Measurements from ENCODE around the gene SDC1.

The SDC1 gene

DNA sequence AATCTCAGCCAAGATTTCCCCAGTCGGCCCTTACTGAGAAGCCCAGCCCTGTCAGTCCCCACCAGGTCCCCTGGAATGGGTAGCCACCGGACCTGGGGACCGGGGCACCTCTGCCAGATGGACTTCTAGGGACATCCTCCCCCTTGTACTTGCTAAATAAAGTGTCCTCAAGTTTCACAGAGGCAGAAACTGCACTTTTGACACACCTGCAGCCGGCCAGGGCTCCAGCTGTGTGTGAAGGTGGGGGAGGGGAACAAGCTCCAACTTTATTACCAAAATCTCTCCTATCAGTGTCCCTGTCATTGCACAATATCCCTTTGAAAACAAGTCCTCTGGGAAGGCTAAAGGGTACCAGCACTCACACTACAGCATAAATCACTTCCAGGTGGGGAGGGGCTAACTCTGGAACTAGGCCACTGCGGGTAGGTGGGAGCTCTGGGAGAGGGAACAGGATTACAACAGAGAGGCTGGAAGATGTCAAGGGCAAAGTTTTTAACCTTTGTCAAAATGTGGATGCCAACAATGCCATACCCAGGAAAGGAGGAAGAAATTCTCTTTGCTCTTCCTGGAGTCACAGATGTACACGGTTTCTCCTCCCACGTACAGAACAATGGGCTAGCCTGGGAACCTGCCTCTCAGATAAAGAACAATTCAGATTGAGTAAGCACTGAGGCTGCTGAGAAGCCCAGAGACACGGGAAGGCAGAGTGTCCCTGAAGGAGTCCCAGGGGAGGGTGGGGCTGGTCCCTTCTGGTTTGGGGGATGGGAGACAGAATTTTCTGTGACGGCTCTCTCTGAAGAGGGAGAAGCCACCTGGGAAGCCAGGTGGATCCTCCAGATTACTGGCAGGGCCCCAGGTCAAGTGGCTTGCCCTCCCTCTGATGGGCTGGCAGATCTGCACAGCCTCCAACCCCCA, 11.0 kb downstream of the SDC1 start:
- peak in 1 of 2 experiments; percentile 7 for DNase-seq

DNA sequence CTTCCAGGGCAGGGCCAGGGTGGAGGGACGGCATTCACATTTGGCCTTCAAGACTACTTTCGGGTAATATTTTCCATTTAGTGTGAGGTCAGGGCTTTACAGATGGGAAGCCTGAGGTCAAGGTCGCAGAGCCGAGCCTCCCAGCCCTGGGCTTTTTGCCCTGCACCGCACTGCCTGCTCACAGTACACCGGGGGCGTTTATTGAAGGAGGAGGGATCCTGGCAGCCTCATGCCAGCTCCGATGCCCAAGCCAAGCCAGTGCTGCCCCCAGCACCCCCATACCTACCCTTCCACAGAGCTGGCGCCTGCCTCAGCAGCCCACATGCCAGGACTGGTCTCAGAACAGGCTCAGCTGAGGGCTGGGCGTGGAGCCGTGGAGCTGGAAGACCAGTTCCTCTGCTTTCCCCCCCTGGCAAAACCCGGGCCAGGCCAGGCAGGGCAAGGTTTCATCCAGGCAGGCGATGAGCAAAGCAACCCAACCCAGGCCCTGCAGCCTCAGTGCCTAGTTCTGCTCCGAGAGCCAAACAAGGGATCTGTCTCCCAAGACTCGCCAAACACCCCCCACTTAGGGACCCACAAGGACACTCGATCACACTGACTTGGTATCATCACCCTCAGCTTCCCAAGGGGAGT, 11.9 kb downstream of the SDC1 start:
- DNase-seq, result no peak

GRCh38 chr2:20212459-20212870, 12.5 kb downstream of the SDC1 start:
- no peak for DNase-seq

GRCh38 chr2:20211860-20212458, 13.0 kb downstream of the SDC1 start:
- no peak for DNase-seq

DNA sequence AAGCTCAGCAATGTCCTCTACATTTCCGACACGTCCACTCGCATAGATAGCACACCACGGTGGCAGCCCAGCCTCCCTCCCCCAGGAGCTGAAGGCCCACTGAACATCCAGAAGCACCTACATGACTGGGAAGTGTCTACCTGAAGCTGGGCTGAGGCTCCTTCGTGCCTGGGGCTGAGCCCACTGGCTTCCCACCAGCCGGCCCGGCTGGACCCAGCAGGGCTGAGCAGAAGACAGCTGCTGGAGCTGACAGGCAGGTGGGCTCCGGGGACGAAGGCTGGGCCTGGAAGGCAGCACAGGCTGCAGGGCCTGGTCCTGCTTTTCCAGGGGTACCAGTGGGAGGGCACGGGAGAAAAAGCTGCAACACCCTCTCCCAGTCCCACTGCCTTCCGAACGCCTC, 13.5 kb downstream of the SDC1 start:
- DNase-seq, result no peak

- DNase-seq, result no peak
These were observed 14.5 kb downstream of the SDC1 start for GRCh38 chr2:20210462-20210861.

GRCh38 chr2:20209373-20210109, 15.4 kb downstream of the SDC1 start:
- no peak for DNase-seq

- DNase-seq, result no peak
These were observed 16.5 kb downstream of the SDC1 start for GRCh38 chr2:20208476-20208859.

GRCh38 chr2:20207051-20207450, 17.9 kb downstream of the SDC1 start:
- no peak for DNase-seq

DNA sequence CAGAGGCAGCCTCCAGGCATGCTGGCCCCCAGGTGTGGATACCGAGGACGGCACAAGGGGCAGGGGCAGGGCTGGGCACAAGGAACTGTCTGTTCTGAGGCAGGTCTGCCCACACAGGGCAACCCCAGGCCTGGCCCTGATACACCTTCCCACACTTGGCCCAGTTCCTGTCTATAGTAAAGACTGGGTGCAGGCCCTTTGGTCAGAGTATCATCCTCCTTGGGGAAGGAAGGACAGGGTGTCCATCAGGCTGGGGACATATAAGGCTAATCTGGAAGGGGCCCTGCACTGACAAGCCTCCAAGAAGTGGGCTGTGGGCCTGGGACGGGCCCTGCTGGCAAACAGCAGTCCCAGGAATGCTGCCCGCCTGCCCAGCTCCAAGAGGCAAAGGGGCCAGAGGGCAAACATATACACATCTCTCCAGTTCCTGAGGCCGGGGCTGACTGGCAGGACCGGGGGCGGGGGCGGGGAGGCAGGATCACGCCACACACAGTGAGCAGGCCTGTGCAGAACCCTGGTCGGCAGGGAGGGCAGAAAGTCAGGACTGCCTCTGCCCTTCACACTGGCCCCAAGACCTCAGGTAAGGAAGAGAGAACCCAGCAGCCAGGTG, 18.9 kb downstream of the SDC1 start:
- no peak for DNase-seq

DNA sequence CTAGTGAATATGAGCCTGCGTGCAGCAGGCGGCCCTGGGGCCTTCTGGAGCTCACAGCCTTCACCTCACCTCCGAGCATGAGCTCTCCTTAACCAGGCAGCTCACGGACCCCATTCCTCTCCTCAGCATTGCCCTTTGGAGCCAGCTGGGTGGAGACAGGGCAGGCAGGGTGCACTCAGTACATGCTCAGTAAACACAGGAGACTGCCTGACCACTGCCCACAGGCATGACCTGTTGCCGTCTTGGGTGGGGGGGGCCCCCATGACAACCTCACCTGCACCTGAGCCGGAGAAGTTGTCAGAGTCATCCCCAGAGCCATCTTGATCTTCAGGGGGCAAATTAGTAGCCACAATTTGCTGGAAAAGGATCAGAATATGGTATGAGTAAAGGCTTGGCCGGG, 19.9 kb downstream of the SDC1 start:
- DNase-seq, result no peak

DNA sequence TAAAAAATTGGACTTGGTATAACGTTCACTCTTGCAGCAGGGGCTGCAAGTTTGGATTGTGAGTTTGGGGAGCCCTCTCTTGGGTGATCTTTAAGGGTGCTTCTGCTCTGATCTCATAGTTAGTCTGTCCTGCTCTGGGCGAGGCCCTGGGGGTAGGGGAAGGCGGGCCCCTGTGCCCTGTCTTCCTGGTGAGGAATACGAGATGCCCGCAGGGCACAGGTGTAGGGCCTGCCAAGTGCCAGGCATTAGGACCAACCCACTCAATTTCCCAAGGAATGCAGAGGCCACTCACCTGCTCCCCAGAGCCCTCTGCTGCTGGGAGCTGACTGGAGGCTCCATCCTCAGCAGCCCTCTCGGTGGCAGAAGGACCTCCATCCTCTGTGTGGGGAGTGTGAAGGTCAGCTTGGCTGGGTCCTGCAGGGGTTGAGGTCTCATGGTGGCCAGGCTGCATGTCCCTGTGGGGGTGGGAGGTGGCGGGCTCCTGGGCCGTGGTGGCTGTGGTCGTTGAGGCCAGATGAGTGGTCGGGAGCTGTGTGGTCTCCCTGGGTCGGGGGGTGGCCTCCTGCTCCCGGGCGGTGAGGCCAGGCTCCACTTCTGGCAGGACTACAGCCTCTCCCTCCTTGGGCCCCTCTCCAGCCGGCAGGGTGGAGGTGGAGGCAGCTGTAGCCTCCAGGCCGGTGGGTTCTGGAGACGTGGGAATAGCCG, 21.3 kb downstream of the SDC1 start:
- DNase-seq, result no peak

GRCh38 chr2:20203072-20203471, 21.9 kb downstream of the SDC1 start:
- DNase-seq, result no peak

DNA sequence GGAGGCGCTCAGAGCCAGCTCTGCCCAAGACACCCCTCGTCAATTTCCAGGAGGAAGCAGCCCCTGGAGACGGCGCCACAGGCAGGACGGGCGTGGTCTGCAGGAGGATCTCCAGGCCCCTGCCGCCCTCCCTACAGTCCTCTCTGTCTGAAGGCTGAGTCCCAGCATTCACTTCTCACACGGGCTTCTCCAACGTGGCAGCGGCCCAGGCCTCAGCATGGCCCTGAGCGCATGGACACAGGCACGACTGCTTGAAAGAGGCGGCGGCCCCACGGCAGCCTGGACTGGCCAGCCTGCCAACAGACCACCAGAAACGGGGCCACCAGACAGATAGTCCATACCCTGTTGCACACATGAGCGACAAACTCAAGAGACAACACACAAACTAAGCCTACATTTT, 23.3 kb downstream of the SDC1 start:
- DNase-seq, result no peak

- DNase-seq, result no peak
These were observed 24.0 kb downstream of the SDC1 start for GRCh38 chr2:20200697-20201555.

DNA sequence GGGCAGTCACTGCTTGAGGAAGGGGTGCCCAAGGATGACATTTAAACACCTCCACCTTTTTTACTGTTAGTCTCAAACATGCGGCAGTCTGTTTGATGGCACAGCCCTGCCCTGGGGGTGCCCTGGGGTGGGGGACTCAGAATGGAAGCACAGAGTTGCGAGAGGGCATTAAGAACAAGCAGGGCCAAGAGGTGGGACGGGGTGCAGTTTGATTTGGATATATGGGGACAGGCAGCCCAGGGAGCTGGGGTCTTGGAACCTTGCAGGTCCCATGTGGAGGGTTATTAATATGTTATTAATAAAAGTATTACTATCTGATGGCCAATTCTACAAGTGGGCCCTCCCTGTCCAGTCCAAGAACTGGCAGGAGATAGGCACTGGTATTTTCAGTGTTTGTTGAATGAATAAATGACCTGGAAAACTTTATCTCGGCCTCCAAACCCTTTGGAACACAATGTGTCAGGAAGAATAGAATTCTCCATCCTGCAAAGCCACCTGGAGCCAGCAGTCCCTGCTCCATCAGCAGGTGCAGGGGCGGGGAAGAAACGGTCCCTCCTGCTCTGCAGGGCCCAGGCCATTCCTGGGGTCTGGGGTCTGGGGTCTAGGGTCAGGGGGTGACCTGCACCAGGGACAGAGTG, 25.2 kb downstream of the SDC1 start:
- DNase-seq, result no peak

GRCh38 chr2:20198796-20199632, 25.9 kb downstream of the SDC1 start:
- DNase-seq, result no peak

DNA sequence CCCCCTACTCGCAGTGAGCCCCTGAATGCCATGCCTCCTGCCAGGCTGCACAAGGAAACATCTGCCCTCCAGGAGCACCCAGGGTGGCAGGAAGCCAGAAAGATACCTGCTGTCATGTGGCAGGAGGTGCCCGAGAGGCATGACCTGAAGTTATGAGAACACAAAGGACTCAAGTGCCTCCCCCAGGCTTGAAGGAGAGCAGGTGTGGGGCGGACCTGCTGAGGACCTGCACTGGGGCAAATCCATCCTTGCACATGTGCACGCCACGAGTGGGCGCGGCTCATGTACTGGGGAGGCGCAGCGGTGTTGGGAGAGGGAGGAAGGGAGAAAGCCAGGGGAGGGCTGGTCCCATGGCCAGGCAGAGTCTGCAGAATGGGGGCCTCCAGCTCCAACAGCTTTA, 26.9 kb downstream of the SDC1 start:
- no peak for DNase-seq

GRCh38 chr2:20197192-20197591, 27.7 kb downstream of the SDC1 start:
- DNase-seq, result no peak

DNA sequence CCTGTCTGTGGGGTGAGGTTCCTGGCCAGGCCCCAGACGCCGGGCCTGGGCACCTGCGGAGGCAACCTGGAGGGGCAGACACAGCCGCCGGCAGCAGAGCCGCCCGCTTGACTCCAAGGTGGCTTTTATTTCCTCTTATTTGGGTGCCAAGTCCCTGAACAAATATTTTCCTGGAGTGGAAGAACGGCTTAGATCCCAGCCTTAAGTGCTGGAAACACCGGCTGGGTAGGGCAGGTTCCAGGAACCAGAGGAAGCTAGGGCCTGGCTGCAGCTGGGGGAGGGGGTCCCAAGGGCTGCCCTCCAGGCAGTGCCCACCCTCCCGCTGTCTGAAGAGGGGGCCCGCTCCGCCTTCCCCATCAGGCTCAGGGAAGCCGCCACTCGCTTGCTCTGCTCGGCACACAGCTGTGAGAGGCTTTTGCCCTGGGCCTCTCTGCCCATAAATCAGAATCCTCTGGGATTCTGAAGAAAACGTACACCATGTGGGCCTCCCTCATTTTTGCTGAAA, 28.2 kb downstream of the SDC1 start:
- no peak for DNase-seq
